ENCODE results near the gene GFI1B. TPM values are rescaled to one million over a fixed set of nuclear protein-coding genes. Genes with fewer than 3 reads are reported as not detected.

The GFI1B gene
- total and polyA plus RNA-seq, 10 of the 15 experiments (the other 5 are each of a cell fraction or from before 2014, with no cell fraction given) = 0.04 to 0.11 (median 0.05) TPM; not detected in 7

DNA sequence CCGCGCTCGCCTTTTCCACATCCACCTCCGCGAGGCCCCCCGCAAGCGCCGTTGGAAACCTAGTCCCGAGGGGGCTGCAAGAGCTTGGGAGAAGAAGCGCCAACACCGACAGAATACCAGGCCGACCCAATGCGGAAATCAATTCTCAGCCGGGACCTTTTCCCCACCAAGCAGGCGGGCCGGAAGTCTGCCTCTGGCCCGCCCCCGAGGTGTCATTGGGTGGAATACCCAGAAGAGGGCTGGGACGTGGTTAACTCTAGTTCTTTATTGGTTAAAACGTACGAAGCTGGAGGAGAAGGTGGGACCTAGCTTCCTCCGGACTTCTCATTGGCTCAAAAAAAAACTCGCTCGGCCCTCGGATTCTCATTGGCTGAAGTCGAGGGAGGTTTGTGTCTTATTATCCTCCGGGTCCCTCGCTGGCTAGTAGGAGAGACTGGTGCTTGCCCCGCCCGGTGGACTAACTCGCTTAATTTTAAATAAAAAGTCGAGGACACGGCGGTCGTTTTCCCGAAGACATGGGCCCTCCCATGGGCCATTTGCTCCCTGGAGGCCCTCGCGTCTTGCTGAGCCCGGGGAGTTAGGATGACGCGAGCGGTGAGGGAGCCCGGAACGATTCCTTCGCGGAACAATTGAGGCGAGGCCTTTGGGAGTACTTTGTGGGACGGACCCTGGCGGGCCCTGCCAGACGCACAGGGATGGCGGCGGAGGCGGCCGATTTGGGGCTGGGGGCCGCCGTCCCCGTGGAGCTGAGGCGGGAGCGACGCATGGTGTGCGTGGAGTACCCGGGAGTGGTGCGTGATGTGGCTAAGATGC lies 52.0 kb downstream of the GFI1B start, which contains the start of gene GTF3C5 (continued):
- TF ChIP-seq, protein P1, sequence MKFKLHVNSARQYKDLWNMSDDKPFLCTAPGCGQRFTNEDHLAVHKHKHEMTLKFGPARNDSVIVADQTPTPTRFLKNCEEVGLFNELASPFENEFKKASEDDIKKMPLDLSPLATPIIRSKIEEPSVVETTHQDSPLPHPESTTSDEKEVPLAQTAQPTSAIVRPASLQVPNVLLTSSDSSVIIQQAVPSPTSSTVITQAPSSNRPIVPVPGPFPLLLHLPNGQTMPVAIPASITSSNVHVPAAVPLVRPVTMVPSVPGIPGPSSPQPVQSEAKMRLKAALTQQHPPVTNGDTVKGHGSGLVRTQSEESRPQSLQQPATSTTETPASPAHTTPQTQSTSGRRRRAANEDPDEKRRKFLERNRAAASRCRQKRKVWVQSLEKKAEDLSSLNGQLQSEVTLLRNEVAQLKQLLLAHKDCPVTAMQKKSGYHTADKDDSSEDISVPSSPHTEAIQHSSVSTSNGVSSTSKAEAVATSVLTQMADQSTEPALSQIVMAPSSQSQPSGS (IDR thresholded peaks at IDR 0.05; ENCODE audit: low read length) = peak; percentile 38; the same call in 1 of the 2 replicates
- peak; percentile 79 for TF ChIP-seq HCFC1 (IDR thresholded peaks at IDR 0.05; ENCODE audit: low read length)
- no peak for TF ChIP-seq YBX1 (IDR thresholded peaks at IDR 0.05)
- TF ChIP-seq SIX5 (IDR thresholded peaks at IDR 0.05; ENCODE audit: low read depth, low read length, severe bottlenecking) = peak; percentile 48
- TF ChIP-seq PML (IDR thresholded peaks at IDR 0.05; ENCODE audit: low read length) = peak; percentile 80; the same call in 1 of the 2 replicates
- TF ChIP-seq RELA (IDR thresholded peaks at IDR 0.05; ENCODE audit: borderline replicate concordance, partially characterized antibody) = peak; percentile 63
- TF ChIP-seq POLR2AphosphoS5 (IDR thresholded peaks at IDR 0.05; ENCODE audit: low read length) = peak; percentile 87
- peak; percentile 45; the same call in 1 of the 2 replicates for TF ChIP-seq FOXM1 (IDR thresholded peaks at IDR 0.05; ENCODE audit: low read depth, low read length)
- peak; percentile 56; the same call in 1 of the 2 replicates for TF ChIP-seq TCF3 (IDR thresholded peaks at IDR 0.05; ENCODE audit: borderline replicate concordance, insufficient read depth, low read depth, low read length)
- TF ChIP-seq HDAC6 (IDR thresholded peaks at IDR 0.05; ENCODE audit: unreplicated experiment) = no peak
- TF ChIP-seq PAX5 (IDR thresholded peaks at IDR 0.05; ENCODE audit: borderline replicate concordance, low read depth, low read length) = no peak
- no peak for TF ChIP-seq ZNF622 (IDR thresholded peaks at IDR 0.05)
- TF ChIP-seq CBX5 (IDR thresholded peaks at IDR 0.05; ENCODE audit: low read depth) = 0 out of 2 replicates have a peak, but pooled peaks have one; percentile 9
- TF ChIP-seq NR2C1 (IDR thresholded peaks at IDR 0.05) = peak; percentile 57
- no peak for TF ChIP-seq SREBF1 (IDR thresholded peaks at IDR 0.05; ENCODE audit: low read length)
- TF ChIP-seq GATAD2B (conservative IDR thresholded peaks at IDR 0.05; ENCODE audit: low read depth) = peak; percentile 66
- TF ChIP-seq HDAC2 (IDR thresholded peaks at IDR 0.05) = peak; percentile 95
- TF ChIP-seq ZNF24 (IDR thresholded peaks at IDR 0.05) = no peak
- TF ChIP-seq EP300 (IDR thresholded peaks at IDR 0.05; ENCODE audit: borderline replicate concordance in 1 of 2, control insufficient read depth in 1 of 2, low read depth in 2 of 2, low read length in 2 of 2) = peak in 1 of 2 experiments; percentile 35; a peak in 1 of 4 replicates
- TF ChIP-seq FOS (IDR thresholded peaks at IDR 0.05; ENCODE audit: borderline replicate concordance, extremely low read depth, insufficient read length) = peak; percentile 76
- TF ChIP-seq GABPA (IDR thresholded peaks at IDR 0.05; ENCODE audit: low read depth) = peak; percentile 83
- TF ChIP-seq KLF5 (IDR thresholded peaks at IDR 0.05; ENCODE audit: partially characterized antibody) = peak; percentile 91
- TF ChIP-seq, protein P2, sequence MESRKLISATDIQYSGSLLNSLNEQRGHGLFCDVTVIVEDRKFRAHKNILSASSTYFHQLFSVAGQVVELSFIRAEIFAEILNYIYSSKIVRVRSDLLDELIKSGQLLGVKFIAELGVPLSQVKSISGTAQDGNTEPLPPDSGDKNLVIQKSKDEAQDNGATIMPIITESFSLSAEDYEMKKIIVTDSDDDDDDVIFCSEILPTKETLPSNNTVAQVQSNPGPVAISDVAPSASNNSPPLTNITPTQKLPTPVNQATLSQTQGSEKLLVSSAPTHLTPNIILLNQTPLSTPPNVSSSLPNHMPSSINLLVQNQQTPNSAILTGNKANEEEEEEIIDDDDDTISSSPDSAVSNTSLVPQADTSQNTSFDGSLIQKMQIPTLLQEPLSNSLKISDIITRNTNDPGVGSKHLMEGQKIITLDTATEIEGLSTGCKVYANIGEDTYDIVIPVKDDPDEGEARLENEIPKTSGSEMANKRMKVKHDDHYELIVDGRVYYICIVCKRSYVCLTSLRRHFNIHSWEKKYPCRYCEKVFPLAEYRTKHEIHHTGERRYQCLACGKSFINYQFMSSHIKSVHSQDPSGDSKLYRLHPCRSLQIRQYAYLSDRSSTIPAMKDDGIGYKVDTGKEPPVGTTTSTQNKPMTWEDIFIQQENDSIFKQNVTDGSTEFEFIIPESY (IDR thresholded peaks at IDR 0.05) = peak; percentile 18; the same call in 1 of the 2 replicates
- TF ChIP-seq RFX5 (IDR thresholded peaks at IDR 0.05; ENCODE audit: low read depth, low read length) = peak; percentile 63
- peak; percentile 50; the same call in 1 of the 2 replicates for TF ChIP-seq NFIC (IDR thresholded peaks at IDR 0.05; ENCODE audit: low read depth, low read length)
- TF ChIP-seq, protein P3, sequence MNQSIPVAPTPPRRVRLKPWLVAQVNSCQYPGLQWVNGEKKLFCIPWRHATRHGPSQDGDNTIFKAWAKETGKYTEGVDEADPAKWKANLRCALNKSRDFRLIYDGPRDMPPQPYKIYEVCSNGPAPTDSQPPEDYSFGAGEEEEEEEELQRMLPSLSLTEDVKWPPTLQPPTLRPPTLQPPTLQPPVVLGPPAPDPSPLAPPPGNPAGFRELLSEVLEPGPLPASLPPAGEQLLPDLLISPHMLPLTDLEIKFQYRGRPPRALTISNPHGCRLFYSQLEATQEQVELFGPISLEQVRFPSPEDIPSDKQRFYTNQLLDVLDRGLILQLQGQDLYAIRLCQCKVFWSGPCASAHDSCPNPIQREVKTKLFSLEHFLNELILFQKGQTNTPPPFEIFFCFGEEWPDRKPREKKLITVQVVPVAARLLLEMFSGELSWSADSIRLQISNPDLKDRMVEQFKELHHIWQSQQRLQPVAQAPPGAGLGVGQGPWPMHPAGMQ (IDR thresholded peaks at IDR 0.05; ENCODE audit: borderline replicate concordance) = no peak
- peak; percentile 95 for TF ChIP-seq POLR2A (IDR thresholded peaks at IDR 0.05; ENCODE audit: low read depth, low read length)
- TF ChIP-seq SIN3A (IDR thresholded peaks at IDR 0.05; ENCODE audit: low read depth, low read length) = 0 out of 2 replicates have a peak, but pooled peaks have one; percentile 74

Data from GM12878 (cell line).